PC-9 (cell line): ENCODE results near the gene PCDHGA4. TPM values are rescaled to one million over a fixed set of nuclear protein-coding genes. Genes with fewer than 3 reads are reported as not detected.

Experiments
- BruUV-seq: library from RNA; stranded (reverse); fragments of 400-500 nt; replicated peaks from 2 replicates; lab custom pipeline; 2021; lab: Mats Ljungman, UMichigan
- CTCF ChIA-PET: fragments of 300-600 bp; sonication (Branson Sonifier 250); formaldehyde crosslinking; loops from one replicate; lab custom pipeline; 2022; ENCODE audit warnings: antibody characterized with exemption; lab: Charles Lee
- POLR2A ChIA-PET: fragments of 300-600 bp; sonication (Branson Sonifier 250); formaldehyde crosslinking; loops from one replicate; lab custom pipeline; 2022; ENCODE audit warnings: antibody characterized with exemption; ENCODE audit not compliant: unreplicated experiment; lab: Charles Lee
- DNase-seq, 2 experiments: peaks; one replicate each; pipeline versions ENCODE4 v3.0.0 to v3.0.0-alpha.2; 2015 to 2022; ENCODE audit warnings: mixed read lengths in 1 of 2
- H2AFZ ChIP-seq: fragments of 200-600 bp; sonication (generic); 2 replicates; pipeline ENCODE4 v1.8.1; 2017; ENCODE audit warnings: antibody characterized with exemption
- H3F3A ChIP-seq: fragments of 200-600 bp; sonication (generic); 2 replicates; pipeline ENCODE4 v1.8.1; 2017; ENCODE audit warnings: antibody characterized with exemption, mild to moderate bottlenecking, low read depth; ENCODE audit not compliant: insufficient read depth
- H3K27ac ChIP-seq: fragments of 200-600 bp; sonication (generic); 2 replicates; pipeline ENCODE4 v1.6.1; 2016; ENCODE audit warnings: mixed run types
- H3K27me3 ChIP-seq: fragments of 200-600 bp; sonication (generic); 2 replicates; pipeline ENCODE4 v1.6.1; 2016; ENCODE audit warnings: low read depth, mixed run types; ENCODE audit not compliant: insufficient read depth
- H3K36me3 ChIP-seq: fragments of 200-600 bp; sonication (generic); 2 replicates; pipeline ENCODE4 v1.6.1; 2016; ENCODE audit warnings: low read depth, mixed run types
- H3K4me1 ChIP-seq: fragments of 200-600 bp; sonication (generic); replicated peaks from 2 replicates; pipeline ENCODE4 v1.6.1; 2016; ENCODE audit warnings: mixed run types; ENCODE audit not compliant: insufficient read depth
- H3K4me2 ChIP-seq: fragments of 200-600 bp; sonication (generic); 2 replicates; pipeline ENCODE4 v1.6.1; 2017; ENCODE audit warnings: mixed run types
- H3K4me3 ChIP-seq: fragments of 200-600 bp; sonication (generic); 2 replicates; pipeline ENCODE4 v1.6.1; 2016; ENCODE audit warnings: mixed run types
- H3K79me2 ChIP-seq: fragments of 200-600 bp; sonication (generic); 2 replicates; pipeline ENCODE4 v1.6.1; 2017; ENCODE audit warnings: low read depth, mixed run types
- H3K9me2 ChIP-seq: fragments of 200-600 bp; sonication (generic); 2 replicates; pipeline ENCODE4 v1.8.1; 2017; ENCODE audit warnings: mild to moderate bottlenecking; ENCODE audit not compliant: insufficient read depth
- H3K9me3 ChIP-seq: fragments of 200-600 bp; sonication (generic); 2 replicates; pipeline ENCODE4 v1.8.1; 2016; ENCODE audit warnings: low read depth; ENCODE audit not compliant: insufficient read depth
- H4K20me1 ChIP-seq: fragments of 200-600 bp; sonication (generic); 2 replicates; pipeline ENCODE4 v1.8.1; 2017; ENCODE audit not compliant: insufficient read depth
- CTCF ChIP-seq: fragments of 200-600 bp; sonication (generic); conservative IDR thresholded peaks from 2 replicates; pipeline ENCODE4 v1.6.1; 2017; ENCODE audit warnings: mixed run types, antibody characterized with exemption, mild to moderate bottlenecking, moderate library complexity
- EZH2 ChIP-seq: fragments of 200-600 bp; sonication (generic); IDR thresholded peaks from 2 replicates; pipeline ENCODE4 v1.8.0; 2017; ENCODE audit warnings: antibody characterized with exemption, low read depth
- intact Hi-C: fragments of 100-400 bp; cut with micrococcal nuclease; formaldehyde crosslinking; loops from one replicate; pipeline ENCODE4 v1.10.0; 2022; ENCODE audit not compliant: unreplicated experiment
- total RNA-seq: library from RNA; stranded (reverse); gene quantifications from 2 replicates; pipeline ENCODE4 v1.2.3, GENCODE V29; 2021

PCDHGA4 gene
- total RNA-seq, 1 experiment from 2014 or later = not detected

- no peaks in the 10 kb centered on the region for H3K9me3 ChIP-seq
- H4K20me1 ChIP-seq = no peaks in the 10 kb centered on the region
- no peaks in the 10 kb centered on the region for H3K79me2 ChIP-seq
- H3K27ac ChIP-seq = no peak overlapping the region
- intact Hi-C loops = no loop called here
- BruUV-seq = no TSS peak
- H3K36me3 ChIP-seq = no peaks in the 10 kb centered on the region
- H3K9me2 ChIP-seq = no peaks in the 10 kb centered on the region
- H2AFZ ChIP-seq = no peak overlapping the region
- TF ChIP-seq CTCF = no peak
- no peak for TF ChIP-seq EZH2
- no peak overlapping the region for H3K4me3 ChIP-seq
- ChIA-PET CTCF (no interaction called here), POLR2A (no interaction called here)
- no peaks in the 10 kb centered on the region for H3F3A ChIP-seq
- no peaks in the 10 kb centered on the region for H3K4me1 ChIP-seq
- H3K4me2 ChIP-seq = no peak overlapping the region
- no peak for DNase-seq
- H3K27me3 ChIP-seq = peaks cover 36% of the 10 kb centered on the region
These were observed 43.8 kb downstream of the PCDHGA4 start for GRCh38 chr5:141398608-141399007.

- ChIA-PET POLR2A (no interaction called here), CTCF (no interaction called here)
- BruUV-seq = no TSS peak
- no peaks in the 10 kb centered on the region for H4K20me1 ChIP-seq
- H3K4me2 ChIP-seq = no peak overlapping the region
- H3K27me3 ChIP-seq = peaks cover 47% of the 10 kb centered on the region
- H3K4me1 ChIP-seq = no peaks in the 10 kb centered on the region
- no peak overlapping the region for H3K27ac ChIP-seq
- H3K36me3 ChIP-seq = no peaks in the 10 kb centered on the region
- H3K9me2 ChIP-seq = no peaks in the 10 kb centered on the region
- no peaks in the 10 kb centered on the region for H3K79me2 ChIP-seq
- no peaks in the 10 kb centered on the region for H3K9me3 ChIP-seq
- H3F3A ChIP-seq = no peaks in the 10 kb centered on the region
- H2AFZ ChIP-seq = no peak overlapping the region
- H3K4me3 ChIP-seq = no peak overlapping the region
- intact Hi-C loops = no loop called here
- no peak for DNase-seq
- no peak for TF ChIP-seq EZH2
- no peak for TF ChIP-seq CTCF
These were observed 44.9 kb downstream of the PCDHGA4 start for GRCh38 chr5:141399555-141400258.

GRCh38 chr5:141402553-141403243 lies 47.9 kb downstream of the PCDHGA4 start, which contains the start of gene PCDHGA9:
TSS of gene PCDHGA9 (plus strand) at chr5:141402778. CDS start at chr5:141402953, 175 bp downstream.
- Histone ChIP-seq H3F3A (no peaks in the 10 kb centered on the region), H3K27ac (no peak within 1 kb of the TSS), H3K27me3 (peaks cover 53% of the 10 kb centered on the region), H2AFZ (no peak within 1 kb of the TSS), H3K9me3 (no peaks in the 10 kb centered on the region), H4K20me1 (no peaks in the 10 kb centered on the region), H3K4me1 (no peaks in the 10 kb centered on the region), H3K36me3 (no peaks in the 10 kb centered on the region), H3K79me2 (no peaks in the 10 kb centered on the region), H3K9me2 (no peaks in the 10 kb centered on the region), H3K4me2 (0 out of 2 replicates have a peak within 1 kb of the TSS, but pooled peaks have one; percentile 13), H3K4me3 (no peak within 1 kb of the TSS)
- intact Hi-C loops = no loop called here
- TF ChIP-seq EZH2 = no peak
- TF ChIP-seq CTCF = peak; percentile 69
- CTCF ChIA-PET = no interaction called here
- BruUV-seq = no TSS peak
- POLR2A ChIA-PET = no interaction called here
- DNase-seq = peak in 1 of 2 experiments; percentile 10
